HG02885 (cell line): Measurements from ENCODE around the gene GLI2.

ENCODE experiments used
- ATAC-seq: cut with Tn5 transposase; IDR thresholded peaks from one replicate; pipeline ENCODE4 v1.9.1; 2021; ENCODE audit warnings: mild to moderate bottlenecking; ENCODE audit not compliant: unreplicated experiment, poor library complexity

Gene GLI2

GRCh38 chr2:120711694-120712093, 24.0 kb upstream of the GLI2 start:
- no peak for ATAC-seq

- no peak for ATAC-seq
These were observed 23.4 kb upstream of the GLI2 start for GRCh38 chr2:120712180-120712681.

GRCh38 chr2:120715353-120715752, 20.3 kb upstream of the GLI2 start:
- no peak for ATAC-seq

- no peak for ATAC-seq
These were observed 19.7 kb upstream of the GLI2 start for GRCh38 chr2:120715941-120716340.

GRCh38 chr2:120716641-120717585, 18.8 kb upstream of the GLI2 start:
- no peak for ATAC-seq

GRCh38 chr2:120719491-120719890, 16.2 kb upstream of the GLI2 start:
- no peak for ATAC-seq

GRCh38 chr2:120720231-120720630, 15.4 kb upstream of the GLI2 start:
- no peak for ATAC-seq

- no peak for ATAC-seq
These were observed 14.8 kb upstream of the GLI2 start for GRCh38 chr2:120720746-120721375.

GRCh38 chr2:120722246-120722567, 13.5 kb upstream of the GLI2 start:
- ATAC-seq: no peak

- ATAC-seq: no peak
These were observed 12.9 kb upstream of the GLI2 start for GRCh38 chr2:120722568-120723421.

- no peak for ATAC-seq
These were observed 9.4 kb upstream of the GLI2 start for GRCh38 chr2:120726245-120726644.

GRCh38 chr2:120729406-120730399, 6.0 kb upstream of the GLI2 start:
- ATAC-seq: no peak

- no peak for ATAC-seq
These were observed 4.5 kb upstream of the GLI2 start for GRCh38 chr2:120731175-120731574.

GRCh38 chr2:120732506-120733237, 3.0 kb upstream of the GLI2 start:
- ATAC-seq: no peak

- ATAC-seq: no peak
These were observed 2.3 kb upstream of the GLI2 start for GRCh38 chr2:120733238-120733932.

- no peak for ATAC-seq
These were observed 577 bp upstream of the GLI2 start for GRCh38 chr2:120734930-120735651.

GRCh38 chr2:120736202-120736623, 545 bp downstream of the GLI2 start:
- ATAC-seq: no peak
